HepG2 (cell line): ENCODE results near the gene FASTK. TPM values are rescaled to one million over a fixed set of nuclear protein-coding genes. Genes with fewer than 3 reads are reported as not detected.

Experiments used
- HNRNPK ChIP-seq: fragments of 200-400 bp; formaldehyde crosslinking; IDR thresholded peaks from 2 replicates; pipeline ENCODE4 v1.6.1; 2018; ENCODE audit warnings: low read length, low read depth, moderate library complexity, mild to moderate bottlenecking; ENCODE audit not compliant: poor library complexity, severe bottlenecking
- HNRNPLL ChIP-seq: fragments of 200-400 bp; formaldehyde crosslinking; IDR thresholded peaks from 2 replicates; pipeline ENCODE4 v1.6.1; 2017; ENCODE audit warnings: mild to moderate bottlenecking, low read depth, low read length; ENCODE audit not compliant: poor library complexity, severe bottlenecking
- HOXA7 ChIP-seq: sonication (generic); formaldehyde crosslinking; IDR thresholded peaks from 2 replicates; pipeline ENCODE4 v1.8.1; 2022; ENCODE audit warnings: mild to moderate bottlenecking, missing genetic modification reagents, moderate library complexity
- IRF2 ChIP-seq: IDR thresholded peaks from 2 replicates; pipeline ENCODE4 v1.6.1; 2018; ENCODE audit warnings: missing genetic modification reagents, missing compliant biosample characterization
- KLF6 ChIP-seq: IDR thresholded peaks from 2 replicates; pipeline ENCODE4 v1.8.0; 2016; ENCODE audit warnings: missing biosample characterization, missing genetic modification reagents
- RFXAP ChIP-seq: sonication (generic); formaldehyde crosslinking; IDR thresholded peaks from 2 replicates; pipeline ENCODE4 v1.4.0; 2020; ENCODE audit warnings: missing genetic modification reagents, borderline replicate concordance
- SIN3B ChIP-seq: fragments of 150-350 bp; IDR thresholded peaks from 2 replicates; pipeline ENCODE4 v1.6.1; 2014; ENCODE audit warnings: low read length
- TARDBP ChIP-seq: sonication (generic); formaldehyde crosslinking; IDR thresholded peaks from 2 replicates; pipeline ENCODE4 v1.8.0; 2022; ENCODE audit warnings: mild to moderate bottlenecking, missing genetic modification reagents
- TEAD2 ChIP-seq: sonication (generic); formaldehyde crosslinking; IDR thresholded peaks from 2 replicates; pipeline ENCODE4 v1.9.0; 2021; ENCODE audit warnings: missing genetic modification reagents
- ZBTB25 ChIP-seq: IDR thresholded peaks from 2 replicates; pipeline ENCODE4 v1.6.1; 2018; ENCODE audit warnings: missing genetic modification reagents
- ZMYM3 ChIP-seq: sonication (generic); formaldehyde crosslinking; IDR thresholded peaks from 2 replicates; pipeline ENCODE4 v1.5.1; 2020; ENCODE audit warnings: mild to moderate bottlenecking, missing genetic modification reagents
- ZNF235 ChIP-seq: sonication (generic); formaldehyde crosslinking; IDR thresholded peaks from 2 replicates; pipeline ENCODE4 v1.8.1; 2023; ENCODE audit warnings: mild to moderate bottlenecking, missing genetic modification reagents, borderline replicate concordance
- ZNF296 ChIP-seq: sonication (generic); formaldehyde crosslinking; conservative IDR thresholded peaks from 2 replicates; pipeline ENCODE4 v1.5.0; 2020; ENCODE audit warnings: mild to moderate bottlenecking, missing genetic modification reagents
- ZNF451 ChIP-seq: sonication (generic); formaldehyde crosslinking; IDR thresholded peaks from 2 replicates; pipeline ENCODE4 v1.5.0; 2020; ENCODE audit warnings: mild to moderate bottlenecking, missing genetic modification reagents
- ZNF749 ChIP-seq: sonication (generic); formaldehyde crosslinking; IDR thresholded peaks from 2 replicates; pipeline ENCODE4 v1.8.0; 2022; ENCODE audit warnings: mild to moderate bottlenecking, missing genetic modification reagents, moderate library complexity, borderline replicate concordance
- polyA plus RNA-seq, 8 experiments: library from polyadenylated mRNA; depleted of rRNA in 3 of 8; stranded (reverse) in 7 of 8; unstranded in 1 of 8; fragments of >200 nt; fragmentation: Illumina TruSeq in 4 of 8; extraction: Trizol in 4 of 8; gene quantifications; 2 replicates each; pipeline versions ENCODE4 v1.2.1 to v1.2.3, GENCODE V29; 2011 to 2016; ENCODE audit warnings: low read depth in 4 of 8, missing spikeins in 1 of 8, mixed read lengths in 1 of 8; ENCODE audit not compliant: insufficient read depth in 1 of 8
- total RNA-seq, 5 experiments: library from RNA; depleted of rRNA; stranded (reverse); fragments of >200 nt; fragmentation: Illumina TruSeq; extraction: Trizol; gene quantifications; 2 replicates each; pipeline ENCODE4 v1.2.3, GENCODE V29; 2016; ENCODE audit warnings: low read depth in 1 of 5
- TF ChIP-seq, protein P1 (sequence below): sonication (generic); formaldehyde crosslinking; IDR thresholded peaks from 2 replicates; pipeline ENCODE4 v1.5.1; 2020; ENCODE audit warnings: missing genetic modification reagents, mild to moderate bottlenecking, borderline replicate concordance
- TF ChIP-seq, protein P2 (sequence below): IDR thresholded peaks from 2 replicates; pipeline ENCODE4 v1.6.1; 2016; ENCODE audit warnings: missing compliant biosample characterization, missing genetic modification reagents, borderline replicate concordance
- TF ChIP-seq, protein P3 (sequence below): sonication (generic); formaldehyde crosslinking; IDR thresholded peaks from 2 replicates; pipeline ENCODE4 v1.5.0; 2020; ENCODE audit warnings: mild to moderate bottlenecking, missing genetic modification reagents, borderline replicate concordance

FASTK gene
- total and polyA plus RNA-seq, 2 of the 13 experiments (the other 11 are each of a cell fraction or from before 2014, with no cell fraction given): 52.9 to 55.7 TPM

DNA sequence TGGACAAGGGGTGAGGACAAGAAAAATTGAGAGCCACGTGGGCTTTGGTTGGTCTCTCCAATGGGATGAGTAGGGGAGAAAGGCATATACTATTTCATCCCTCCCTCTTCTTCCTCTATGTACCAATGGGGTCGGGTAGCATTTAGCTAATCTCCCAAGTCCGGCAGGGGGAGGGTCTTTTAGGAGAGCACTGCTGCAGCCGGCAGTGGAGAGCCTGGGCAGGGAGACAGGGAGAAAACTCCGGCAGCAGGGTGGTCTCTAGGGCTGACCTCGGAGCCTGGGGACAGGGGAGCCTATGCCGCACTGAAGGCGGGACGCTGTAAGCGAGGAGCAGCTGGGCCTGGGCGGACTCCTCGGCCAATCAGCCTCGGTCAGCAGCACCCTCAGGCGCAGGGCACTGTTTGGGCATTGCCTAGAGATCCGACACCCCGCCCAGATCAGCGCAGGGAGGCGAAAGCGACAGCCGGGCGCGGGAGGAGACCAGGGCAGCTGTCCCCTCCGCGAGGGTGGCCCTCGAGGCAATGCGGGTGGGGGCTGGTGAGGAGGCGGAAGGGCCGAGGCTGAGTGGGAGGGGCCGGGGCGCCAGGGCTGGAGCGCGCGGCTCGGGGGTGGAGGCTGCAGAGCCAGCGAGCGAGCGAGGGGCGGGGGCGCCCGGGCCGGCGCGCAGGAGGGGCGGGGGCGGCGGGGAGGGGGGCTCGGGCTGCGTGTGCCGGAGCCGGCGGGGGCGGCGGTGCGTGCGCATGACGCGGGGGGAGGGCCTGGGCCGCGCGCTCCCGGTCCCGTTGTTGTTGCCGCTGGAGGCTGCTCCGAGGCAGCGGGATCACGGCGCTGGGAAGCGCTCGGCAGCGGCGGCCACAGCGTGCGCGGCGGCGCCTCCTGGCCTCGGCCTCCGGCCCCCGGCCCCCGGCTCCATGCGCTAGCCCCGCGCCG, 5.3 kb upstream of the FASTK start, which contains the start of gene AGAP3 (continued):
- TF ChIP-seq, protein P1, sequence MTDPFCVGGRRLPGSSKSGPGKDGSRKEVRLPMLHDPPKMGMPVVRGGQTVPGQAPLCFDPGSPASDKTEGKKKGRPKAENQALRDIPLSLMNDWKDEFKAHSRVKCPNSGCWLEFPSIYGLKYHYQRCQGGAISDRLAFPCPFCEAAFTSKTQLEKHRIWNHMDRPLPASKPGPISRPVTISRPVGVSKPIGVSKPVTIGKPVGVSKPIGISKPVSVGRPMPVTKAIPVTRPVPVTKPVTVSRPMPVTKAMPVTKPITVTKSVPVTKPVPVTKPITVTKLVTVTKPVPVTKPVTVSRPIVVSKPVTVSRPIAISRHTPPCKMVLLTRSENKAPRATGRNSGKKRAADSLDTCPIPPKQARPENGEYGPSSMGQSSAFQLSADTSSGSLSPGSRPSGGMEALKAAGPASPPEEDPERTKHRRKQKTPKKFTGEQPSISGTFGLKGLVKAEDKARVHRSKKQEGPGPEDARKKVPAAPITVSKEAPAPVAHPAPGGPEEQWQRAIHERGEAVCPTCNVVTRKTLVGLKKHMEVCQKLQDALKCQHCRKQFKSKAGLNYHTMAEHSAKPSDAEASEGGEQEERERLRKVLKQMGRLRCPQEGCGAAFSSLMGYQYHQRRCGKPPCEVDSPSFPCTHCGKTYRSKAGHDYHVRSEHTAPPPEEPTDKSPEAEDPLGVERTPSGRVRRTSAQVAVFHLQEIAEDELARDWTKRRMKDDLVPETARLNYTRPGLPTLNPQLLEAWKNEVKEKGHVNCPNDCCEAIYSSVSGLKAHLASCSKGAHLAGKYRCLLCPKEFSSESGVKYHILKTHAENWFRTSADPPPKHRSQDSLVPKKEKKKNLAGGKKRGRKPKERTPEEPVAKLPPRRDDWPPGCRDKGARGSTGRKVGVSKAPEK (CRISPR knock-in tag): peak; percentile 58; the same call in 1 of the 2 replicates
- TF ChIP-seq, protein P2, sequence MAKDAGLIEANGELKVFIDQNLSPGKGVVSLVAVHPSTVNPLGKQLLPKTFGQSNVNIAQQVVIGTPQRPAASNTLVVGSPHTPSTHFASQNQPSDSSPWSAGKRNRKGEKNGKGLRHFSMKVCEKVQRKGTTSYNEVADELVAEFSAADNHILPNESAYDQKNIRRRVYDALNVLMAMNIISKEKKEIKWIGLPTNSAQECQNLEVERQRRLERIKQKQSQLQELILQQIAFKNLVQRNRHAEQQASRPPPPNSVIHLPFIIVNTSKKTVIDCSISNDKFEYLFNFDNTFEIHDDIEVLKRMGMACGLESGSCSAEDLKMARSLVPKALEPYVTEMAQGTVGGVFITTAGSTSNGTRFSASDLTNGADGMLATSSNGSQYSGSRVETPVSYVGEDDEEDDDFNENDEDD (CRISPR knock-in tag): peak; percentile 59; the same call in 1 of the 2 replicates
- TF ChIP-seq HNRNPLL (peak; percentile 59), SIN3B (no peak), ZBTB25 (CRISPR knock-in tag) (0 out of 2 replicates have a peak, but pooled peaks have one; percentile 65), TEAD2 (CRISPR knock-in tag) (no peak), ZNF451 (CRISPR knock-in tag) (no peak), ZMYM3 (CRISPR knock-in tag) (peak; percentile 71), HOXA7 (peak; percentile 23; the same call in 1 of the 2 replicates), HNRNPK (peak; percentile 46), IRF2 (CRISPR knock-in tag) (peak; percentile 67; the same call in 1 of the 2 replicates), RFXAP (CRISPR knock-in tag) (no peak), KLF6 (CRISPR knock-in tag) (0 out of 2 replicates have a peak, but pooled peaks have one; percentile 54), TARDBP (CRISPR knock-in tag) (peak; percentile 79; the same call in 1 of the 2 replicates), ZNF235 (CRISPR knock-in tag) (peak; percentile 35; the same call in 1 of the 2 replicates), ZNF296 (0 out of 2 replicates have a peak, but pooled peaks have one; percentile 34), ZNF749 (peak; percentile 54; the same call in 1 of the 2 replicates)
- TF ChIP-seq, protein P3, sequence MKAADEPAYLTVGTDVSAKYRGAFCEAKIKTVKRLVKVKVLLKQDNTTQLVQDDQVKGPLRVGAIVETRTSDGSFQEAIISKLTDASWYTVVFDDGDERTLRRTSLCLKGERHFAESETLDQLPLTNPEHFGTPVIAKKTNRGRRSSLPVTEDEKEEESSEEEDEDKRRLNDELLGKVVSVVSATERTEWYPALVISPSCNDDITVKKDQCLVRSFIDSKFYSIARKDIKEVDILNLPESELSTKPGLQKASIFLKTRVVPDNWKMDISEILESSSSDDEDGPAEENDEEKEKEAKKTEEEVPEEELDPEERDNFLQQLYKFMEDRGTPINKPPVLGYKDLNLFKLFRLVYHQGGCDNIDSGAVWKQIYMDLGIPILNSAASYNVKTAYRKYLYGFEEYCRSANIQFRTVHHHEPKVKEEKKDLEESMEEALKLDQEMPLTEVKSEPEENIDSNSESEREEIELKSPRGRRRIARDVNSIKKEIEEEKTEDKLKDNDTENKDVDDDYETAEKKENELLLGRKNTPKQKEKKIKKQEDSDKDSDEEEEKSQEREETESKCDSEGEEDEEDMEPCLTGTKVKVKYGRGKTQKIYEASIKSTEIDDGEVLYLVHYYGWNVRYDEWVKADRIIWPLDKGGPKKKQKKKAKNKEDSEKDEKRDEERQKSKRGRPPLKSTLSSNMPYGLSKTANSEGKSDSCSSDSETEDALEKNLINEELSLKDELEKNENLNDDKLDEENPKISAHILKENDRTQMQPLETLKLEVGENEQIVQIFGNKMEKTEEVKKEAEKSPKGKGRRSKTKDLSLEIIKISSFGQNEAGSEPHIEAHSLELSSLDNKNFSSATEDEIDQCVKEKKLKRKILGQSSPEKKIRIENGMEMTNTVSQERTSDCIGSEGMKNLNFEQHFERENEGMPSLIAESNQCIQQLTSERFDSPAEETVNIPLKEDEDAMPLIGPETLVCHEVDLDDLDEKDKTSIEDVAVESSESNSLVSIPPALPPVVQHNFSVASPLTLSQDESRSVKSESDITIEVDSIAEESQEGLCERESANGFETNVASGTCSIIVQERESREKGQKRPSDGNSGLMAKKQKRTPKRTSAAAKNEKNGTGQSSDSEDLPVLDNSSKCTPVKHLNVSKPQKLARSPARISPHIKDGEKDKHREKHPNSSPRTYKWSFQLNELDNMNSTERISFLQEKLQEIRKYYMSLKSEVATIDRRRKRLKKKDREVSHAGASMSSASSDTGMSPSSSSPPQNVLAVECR (CRISPR knock-in tag): peak; percentile 86
